A673 (cell line): ENCODE measurements around the gene OSTF1. TPM values are rescaled to one million over a fixed set of nuclear protein-coding genes. Genes with fewer than 3 reads are reported as not detected.

ENCODE experiments used
- BruUV-seq: library from RNA; stranded (reverse); fragments of 400-500 nt; replicated peaks from 2 replicates; lab custom pipeline; 2021; lab: Mats Ljungman, UMichigan
- CTCF ChIA-PET: fragments of 300-600 bp; sonication (Branson Sonifier 250); formaldehyde crosslinking; loops from one replicate; lab custom pipeline; 2022; ENCODE audit warnings: antibody characterized with exemption; lab: Charles Lee
- POLR2A ChIA-PET: fragments of 300-600 bp; sonication (Branson Sonifier 250); formaldehyde crosslinking; loops from one replicate; lab custom pipeline; 2022; ENCODE audit warnings: antibody characterized with exemption; ENCODE audit not compliant: low non-redundant PET; lab: Charles Lee
- DNase-seq: peaks from one replicate; pipeline ENCODE4 v3.0.0-alpha.2; 2015; ENCODE audit warnings: low spot score
- H3K27ac ChIP-seq: fragments of 200-600 bp; sonication (generic); 2 replicates; pipeline ENCODE4 v1.5.1; 2016; ENCODE audit warnings: mixed run types, low read depth, mild to moderate bottlenecking, mixed read lengths, antibody characterized with exemption, low read length; ENCODE audit not compliant: poor library complexity, severe bottlenecking
- H3K27me3 ChIP-seq: fragments of 200-600 bp; sonication (generic); replicated peaks from 2 replicates; pipeline ENCODE4 v1.6.1; 2017; ENCODE audit warnings: mixed run types, low read depth, mild to moderate bottlenecking, mixed read lengths, antibody characterized with exemption, low read length; ENCODE audit not compliant: insufficient read depth, poor library complexity
- H3K36me3 ChIP-seq: fragments of 200-600 bp; sonication (generic); 2 replicates; pipeline ENCODE4 v1.6.1; 2016; ENCODE audit warnings: mixed run types, mild to moderate bottlenecking, mixed read lengths, antibody characterized with exemption, low read length; ENCODE audit not compliant: insufficient read depth, poor library complexity, severe bottlenecking
- H3K4me1 ChIP-seq: fragments of 200-600 bp; sonication (generic); 2 replicates; pipeline ENCODE4 v1.6.1; 2017; ENCODE audit warnings: mixed run types, mild to moderate bottlenecking, mixed read lengths, antibody characterized with exemption, low read length; ENCODE audit not compliant: insufficient read depth, poor library complexity, severe bottlenecking
- H3K4me3 ChIP-seq: fragments of 200-600 bp; sonication (generic); 2 replicates; pipeline ENCODE4 v1.5.1; 2016; ENCODE audit warnings: low read depth, mixed run types, mild to moderate bottlenecking, mixed read lengths, low read length; ENCODE audit not compliant: poor library complexity, severe bottlenecking
- H3K9me3 ChIP-seq: fragments of 200-600 bp; sonication (generic); 2 replicates; pipeline ENCODE4 v1.6.1; 2016; ENCODE audit warnings: mixed run types, low read depth, mild to moderate bottlenecking, mixed read lengths, antibody characterized with exemption, low read length; ENCODE audit not compliant: poor library complexity, severe bottlenecking
- EZH2 ChIP-seq: fragments of 200-600 bp; sonication (generic); IDR thresholded peaks from 2 replicates; pipeline ENCODE4 v1.6.1; 2017; ENCODE audit warnings: borderline replicate concordance, low read depth, mild to moderate bottlenecking, mixed read lengths, antibody characterized with exemption, low read length; ENCODE audit not compliant: poor library complexity, severe bottlenecking
- intact Hi-C: fragments of 100-400 bp; cut with micrococcal nuclease; formaldehyde crosslinking; loops from one replicate; pipeline ENCODE4 v1.10.0; 2022; ENCODE audit not compliant: unreplicated experiment
- total RNA-seq: library from RNA; stranded (reverse); gene quantifications from 2 replicates; pipeline ENCODE4 v1.2.3, GENCODE V29; 2021
- TF ChIP-seq, protein P1 (sequence below): fragments of 300-800, 200-600 bp; sonication (generic); conservative IDR thresholded peaks from 2 replicates; pipeline ENCODE4 v1.5.1; 2017; ENCODE audit warnings: low read depth, mild to moderate bottlenecking, antibody characterized with exemption, low read length, moderate library complexity, mixed read lengths

The OSTF1 gene
- total RNA-seq, 1 experiment from 2014 or later = 2.3 TPM

DNA sequence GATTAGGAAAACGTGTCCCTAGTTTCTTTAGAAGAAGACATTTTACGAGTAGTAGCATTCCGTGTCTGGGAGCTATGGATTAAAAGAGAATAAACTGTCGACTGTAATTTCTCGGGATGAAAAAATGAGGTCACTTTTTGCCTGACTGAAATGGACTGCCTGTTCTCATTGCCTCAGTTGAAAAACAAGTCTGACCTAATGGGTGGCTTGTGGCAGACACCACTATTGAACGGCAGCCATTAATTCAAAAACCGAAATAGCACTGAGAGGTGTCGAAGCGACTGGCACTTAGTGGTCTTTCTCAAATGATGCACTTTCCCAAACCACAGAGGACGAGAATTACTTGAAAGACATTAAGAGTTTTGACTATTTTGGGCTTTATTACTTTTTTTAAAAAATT, 35.4 kb downstream of the OSTF1 start:
- Histone ChIP-seq H3K4me1 (no peaks in the 10 kb centered on the region), H3K27ac (no peak overlapping the region), H3K36me3 (no peaks in the 10 kb centered on the region), H3K27me3 (no peaks in the 10 kb centered on the region), H3K9me3 (no peaks in the 10 kb centered on the region), H3K4me3 (no peak overlapping the region)
- no TSS peak for BruUV-seq
- ChIA-PET POLR2A (no interaction called here), CTCF (no interaction called here)
- intact Hi-C loops = no loop called here
- TF ChIP-seq, protein P1, sequence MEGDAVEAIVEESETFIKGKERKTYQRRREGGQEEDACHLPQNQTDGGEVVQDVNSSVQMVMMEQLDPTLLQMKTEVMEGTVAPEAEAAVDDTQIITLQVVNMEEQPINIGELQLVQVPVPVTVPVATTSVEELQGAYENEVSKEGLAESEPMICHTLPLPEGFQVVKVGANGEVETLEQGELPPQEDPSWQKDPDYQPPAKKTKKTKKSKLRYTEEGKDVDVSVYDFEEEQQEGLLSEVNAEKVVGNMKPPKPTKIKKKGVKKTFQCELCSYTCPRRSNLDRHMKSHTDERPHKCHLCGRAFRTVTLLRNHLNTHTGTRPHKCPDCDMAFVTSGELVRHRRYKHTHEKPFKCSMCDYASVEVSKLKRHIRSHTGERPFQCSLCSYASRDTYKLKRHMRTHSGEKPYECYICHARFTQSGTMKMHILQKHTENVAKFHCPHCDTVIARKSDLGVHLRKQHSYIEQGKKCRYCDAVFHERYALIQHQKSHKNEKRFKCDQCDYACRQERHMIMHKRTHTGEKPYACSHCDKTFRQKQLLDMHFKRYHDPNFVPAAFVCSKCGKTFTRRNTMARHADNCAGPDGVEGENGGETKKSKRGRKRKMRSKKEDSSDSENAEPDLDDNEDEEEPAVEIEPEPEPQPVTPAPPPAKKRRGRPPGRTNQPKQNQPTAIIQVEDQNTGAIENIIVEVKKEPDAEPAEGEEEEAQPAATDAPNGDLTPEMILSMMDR = no peak
- no peak for DNase-seq

DNA sequence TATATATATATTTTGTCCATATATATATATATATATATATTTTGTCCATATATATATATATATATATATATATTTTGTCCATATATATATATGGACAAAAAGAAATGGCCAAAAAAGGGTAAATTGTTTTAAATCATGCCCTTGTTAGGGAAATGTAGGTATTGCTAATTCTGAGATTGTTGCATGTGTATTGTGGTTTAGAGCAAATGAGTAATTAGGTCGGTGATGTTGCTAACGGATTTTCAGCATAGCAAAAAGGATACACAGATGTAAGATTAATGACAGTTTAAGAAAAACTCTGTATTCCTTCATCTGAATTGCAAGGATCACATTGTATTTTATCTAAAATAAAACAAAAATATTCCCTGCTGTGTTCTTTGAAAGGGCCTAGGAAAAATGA, 40.2 kb downstream of the OSTF1 start:
- intact Hi-C loops = no loop called here
- no peak for TF ChIP-seq EZH2
- TF ChIP-seq, protein P1 = no peak
- no TSS peak for BruUV-seq
- CTCF ChIA-PET = no interaction called here
- no peaks in the 10 kb centered on the region for H3K9me3 ChIP-seq
- no peaks in the 10 kb centered on the region for H3K27me3 ChIP-seq
- DNase-seq = no peak
- H3K27ac ChIP-seq = no peak overlapping the region
- no peaks in the 10 kb centered on the region for H3K36me3 ChIP-seq
- no peak overlapping the region for H3K4me3 ChIP-seq
- POLR2A ChIA-PET = no interaction called here
- no peaks in the 10 kb centered on the region for H3K4me1 ChIP-seq

DNA sequence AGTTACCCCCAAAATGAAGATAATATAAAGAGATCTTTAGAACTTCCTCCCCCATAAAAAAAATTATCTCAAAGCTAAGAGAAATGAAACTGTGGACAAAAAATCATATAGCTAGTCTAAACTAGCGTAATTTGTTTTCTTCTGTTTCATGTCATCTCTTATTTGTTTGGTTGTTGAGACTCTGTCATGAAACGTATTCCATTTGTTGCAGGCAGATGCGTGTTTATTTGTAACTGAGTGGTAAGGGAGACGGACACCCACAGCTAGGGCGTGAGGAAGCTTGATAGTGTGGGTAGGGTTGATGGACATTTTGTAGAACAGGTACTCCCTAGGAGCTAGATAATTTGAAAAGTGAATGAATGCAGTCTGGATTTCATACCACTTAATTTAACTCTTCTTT, 41.9 kb downstream of the OSTF1 start:
- intact Hi-C loops = no loop called here
- POLR2A ChIA-PET = no interaction called here
- Histone ChIP-seq H3K9me3 (no peaks in the 10 kb centered on the region), H3K27ac (no peak overlapping the region), H3K36me3 (no peaks in the 10 kb centered on the region), H3K27me3 (no peaks in the 10 kb centered on the region), H3K4me3 (no peak overlapping the region), H3K4me1 (no peaks in the 10 kb centered on the region)
- no TSS peak for BruUV-seq
- CTCF ChIA-PET = no interaction called here
- no peak for DNase-seq
- TF ChIP-seq EZH2 = no peak
- TF ChIP-seq, protein P1 = no peak
